HG03460 (cell line): ENCODE measurements around the gene MORN3.
"Not testable (repeated sequence)": the region's sequence is repeated elsewhere in the genome, so short reads cannot be mapped to it uniquely, and the experiment has no call there.

ENCODE experiments used
- ATAC-seq: cut with Tn5 transposase; IDR thresholded peaks from one replicate; pipeline ENCODE4 v1.9.1; 2021; ENCODE audit not compliant: unreplicated experiment

The MORN3 gene

GRCh38 chr12:121692744-121693143, 23.3 kb upstream of the MORN3 start:
- ATAC-seq = not testable (repeated sequence)

DNA sequence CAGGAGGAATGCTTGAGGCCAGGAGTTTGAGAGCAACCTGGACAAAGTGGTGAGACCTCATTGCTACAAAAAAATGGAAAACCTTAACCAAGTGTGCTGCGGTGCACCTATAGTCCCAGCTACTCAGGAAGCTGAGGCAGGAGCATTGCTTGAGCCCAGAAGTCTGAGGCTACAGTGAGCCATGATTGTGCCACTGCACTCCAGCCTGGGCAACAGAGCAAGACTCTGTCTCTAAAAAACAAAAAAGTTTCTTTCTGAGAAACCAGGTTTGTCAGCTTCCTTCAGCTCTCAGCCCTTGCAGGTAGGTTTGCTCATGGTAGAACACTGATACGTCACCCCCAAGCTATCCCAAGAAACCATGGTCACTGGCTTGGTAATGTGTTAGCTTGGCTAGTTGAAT, 20.0 kb upstream of the MORN3 start:
- no peak for ATAC-seq

GRCh38 chr12:121688966-121689365, 19.5 kb upstream of the MORN3 start:
- ATAC-seq = no peak

- not testable (repeated sequence) for ATAC-seq
Measured at GRCh38 chr12:121679661-121680197, 10.3 kb upstream of the MORN3 start.

- no peak for ATAC-seq
Measured at GRCh38 chr12:121678716-121679300, 9.4 kb upstream of the MORN3 start.

GRCh38 chr12:121678305-121678704, 8.9 kb upstream of the MORN3 start:
- no peak for ATAC-seq

- ATAC-seq = no peak
Measured at GRCh38 chr12:121676190-121676589, 6.7 kb upstream of the MORN3 start.

DNA sequence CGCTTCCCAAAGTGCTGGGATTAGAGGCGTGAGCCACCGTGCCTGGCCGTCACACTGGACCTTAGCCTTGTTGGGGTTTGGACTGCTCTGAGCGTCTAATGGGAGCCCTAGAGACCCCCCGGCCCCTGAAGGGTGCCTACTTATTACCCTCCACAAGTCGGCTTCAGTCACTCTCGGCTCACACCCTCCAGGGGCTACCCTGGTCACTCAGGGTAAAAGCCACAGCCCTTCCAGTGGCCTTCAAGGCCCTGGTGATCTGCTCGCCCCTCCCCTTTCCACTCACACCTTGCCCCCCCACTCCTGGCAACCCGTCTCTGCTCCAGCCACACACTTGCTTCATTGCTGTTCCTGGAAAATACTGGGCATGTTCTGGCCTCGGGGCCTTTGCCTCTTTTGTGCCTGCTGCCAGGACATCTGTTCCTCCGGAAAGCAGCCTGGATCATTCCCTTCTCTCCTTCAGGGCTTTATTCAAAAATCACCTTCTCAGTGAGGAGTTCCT, 3.6 kb upstream of the MORN3 start:
- no peak for ATAC-seq

GRCh38 chr12:121668750-121669520, 519 bp downstream of the MORN3 start:
- ATAC-seq = no peak

- not testable (repeated sequence) for ATAC-seq
Measured at GRCh38 chr12:121666829-121667228, 2.6 kb downstream of the MORN3 start.

DNA sequence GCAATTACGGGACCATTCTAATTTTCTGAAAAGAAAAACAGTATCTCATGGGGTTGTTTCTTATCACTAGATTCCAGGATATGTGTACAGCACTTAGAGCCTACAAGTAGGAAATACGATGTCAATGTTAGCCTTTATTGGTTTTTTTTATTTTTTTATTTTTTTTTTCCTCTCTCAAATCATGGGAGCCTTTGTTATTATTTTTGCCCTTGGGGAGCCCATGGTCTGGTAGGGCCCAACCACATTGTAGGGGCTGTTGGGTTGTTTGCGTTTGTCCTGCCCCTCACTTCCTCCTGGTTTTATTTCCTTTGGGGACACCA, 5.9 kb downstream of the MORN3 start:
- ATAC-seq = no peak

GRCh38 chr12:121661353-121662105, 7.9 kb downstream of the MORN3 start:
- ATAC-seq = not testable (repeated sequence)

- no peak for ATAC-seq
Measured at GRCh38 chr12:121657305-121658008, 12.0 kb downstream of the MORN3 start.

GRCh38 chr12:121656122-121656521, 13.3 kb downstream of the MORN3 start:
- no peak for ATAC-seq

DNA sequence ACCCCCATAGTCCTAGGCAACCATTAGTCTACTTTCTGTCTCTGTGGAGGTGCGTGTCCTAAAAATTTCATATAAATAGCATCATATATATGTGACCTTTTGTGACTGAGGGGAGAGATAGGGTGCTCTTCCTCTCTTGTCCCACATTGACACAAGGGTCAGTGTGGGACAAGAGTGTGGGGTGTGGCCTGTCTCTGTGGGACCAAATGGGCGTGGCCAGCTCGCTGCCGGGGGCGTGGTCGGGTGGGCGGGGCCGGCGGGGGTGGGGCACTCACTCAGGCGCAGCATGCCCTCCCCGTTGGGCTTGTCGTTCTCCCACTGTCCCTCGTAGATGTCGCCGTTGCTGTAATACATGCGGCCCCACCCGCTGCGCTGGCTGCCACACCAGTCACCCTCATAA, 15.5 kb downstream of the MORN3 start:
- no peak for ATAC-seq

GRCh38 chr12:121652767-121653497, 16.5 kb downstream of the MORN3 start:
- ATAC-seq = no peak

DNA sequence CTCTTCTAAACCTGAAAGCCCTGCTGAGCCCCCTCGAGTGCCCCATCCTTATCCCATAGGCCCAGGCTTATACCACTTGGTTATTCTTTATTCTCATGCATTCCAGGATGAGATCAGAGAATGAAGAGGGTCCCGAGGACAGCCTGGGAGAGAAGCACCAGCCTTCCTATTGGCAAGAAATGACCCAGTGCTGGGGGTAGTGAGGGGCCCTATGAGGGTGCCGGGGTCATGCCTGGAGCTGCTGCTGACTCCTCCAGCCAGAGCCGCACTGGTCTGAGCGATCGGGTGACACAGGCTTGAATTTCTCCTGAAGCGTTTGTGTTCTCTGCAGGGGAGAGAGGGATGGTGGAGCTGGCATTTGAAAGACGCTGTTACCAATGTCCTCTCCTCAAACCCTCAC, 18.1 kb downstream of the MORN3 start:
- ATAC-seq = no peak

DNA sequence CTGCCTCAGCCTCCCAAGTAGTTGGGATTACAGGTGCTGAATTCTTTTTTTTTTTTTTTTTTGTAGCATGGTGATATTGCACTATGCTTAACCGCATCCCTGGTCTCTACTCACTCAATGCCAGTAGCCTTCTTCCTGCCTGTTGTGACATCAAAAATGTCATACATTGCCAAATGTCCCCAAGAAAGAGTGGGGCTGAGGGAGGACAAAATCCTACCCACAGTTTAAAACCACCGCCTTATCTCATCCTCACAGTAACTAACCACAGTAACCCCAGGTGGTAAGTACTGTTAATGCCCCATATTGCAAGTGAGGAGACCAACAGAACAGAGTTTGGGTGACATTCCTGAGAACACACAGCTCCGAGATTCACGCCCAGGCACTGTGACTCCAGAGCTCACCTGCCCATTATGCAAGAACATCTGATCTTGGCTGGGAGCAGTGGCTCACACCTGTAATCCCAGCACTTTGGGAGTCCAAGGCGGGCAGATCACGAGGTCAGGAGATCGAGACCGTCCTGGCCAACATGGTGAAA, 19.6 kb downstream of the MORN3 start:
- no peak for ATAC-seq

DNA sequence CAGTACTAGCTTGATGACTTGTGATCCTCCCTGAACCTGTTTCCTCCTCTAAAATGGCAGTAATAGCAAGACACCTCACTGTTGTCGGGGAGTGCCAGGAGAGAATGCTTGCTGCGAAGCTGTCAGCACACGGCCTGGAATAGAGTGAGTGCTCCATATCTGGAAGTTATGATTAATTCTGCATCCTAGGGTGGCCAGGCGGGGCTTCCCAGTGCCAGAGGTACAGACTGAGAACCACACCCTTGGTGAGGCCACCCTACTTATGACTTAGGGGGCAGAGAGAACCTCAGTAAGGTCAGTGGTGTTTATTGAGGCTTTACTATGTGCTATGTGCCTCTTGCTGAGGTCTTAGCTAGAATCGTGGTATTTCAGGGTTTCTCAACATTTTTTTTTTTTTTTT, 20.1 kb downstream of the MORN3 start:
- no peak for ATAC-seq

- ATAC-seq = no peak
Measured at GRCh38 chr12:121648458-121649028, 20.9 kb downstream of the MORN3 start.
